IPS-20b (cell line): ENCODE results near the gene VKORC1L1.

Source experiments
- H3K27ac ChIP-seq: one replicate; pipeline ENCODE4 v1.5.1; 2013; ENCODE audit warnings: low read length
- H3K27me3 ChIP-seq: 2 replicates; pipeline ENCODE4 v1.6.1; 2013; ENCODE audit warnings: mild to moderate bottlenecking, low read length, inconsistent platforms; ENCODE audit not compliant: insufficient read depth
- H3K36me3 ChIP-seq: 2 replicates; pipeline ENCODE4 v1.6.1; 2013; ENCODE audit warnings: low read depth, mild to moderate bottlenecking, inconsistent platforms, low read length, moderate library complexity; ENCODE audit not compliant: insufficient read depth
- H3K4me1 ChIP-seq: 2 replicates; pipeline ENCODE4 v1.6.1; 2013; ENCODE audit warnings: mild to moderate bottlenecking, control low read depth, inconsistent platforms, low read length, moderate library complexity; ENCODE audit not compliant: insufficient read depth
- H3K4me3 ChIP-seq: 2 replicates; pipeline ENCODE4 v1.5.1; 2013; ENCODE audit warnings: mild to moderate bottlenecking, low read length, inconsistent platforms
- H3K9ac ChIP-seq: 2 replicates; pipeline ENCODE4 v1.6.1; 2013; ENCODE audit warnings: low read depth, mild to moderate bottlenecking, inconsistent platforms, low read length, moderate library complexity
- H3K9me3 ChIP-seq: 2 replicates; pipeline ENCODE4 v1.6.1; 2013; ENCODE audit warnings: mild to moderate bottlenecking, low read depth, low read length, inconsistent platforms; ENCODE audit not compliant: insufficient read depth

The VKORC1L1 gene

GRCh38 chr7:65974191-65974801 is 101.4 kb downstream of the VKORC1L1 start:
- no peaks in the 10 kb centered on the region for H3K9me3 ChIP-seq
- H3K36me3 ChIP-seq: peaks cover 88% of the 10 kb centered on the region
- H3K27me3 ChIP-seq: no peaks in the 10 kb centered on the region
- no peak overlapping the region for H3K9ac ChIP-seq
- H3K4me3 ChIP-seq: no peak overlapping the region
- H3K4me1 ChIP-seq: no peaks in the 10 kb centered on the region
- no peak overlapping the region for H3K27ac ChIP-seq

GRCh38 chr7:65974876-65975275 is 102.0 kb downstream of the VKORC1L1 start:
- Histone ChIP-seq H3K27ac (no peak overlapping the region), H3K4me1 (no peaks in the 10 kb centered on the region), H3K4me3 (no peak overlapping the region), H3K9ac (no peak overlapping the region), H3K36me3 (peaks cover 88% of the 10 kb centered on the region), H3K9me3 (no peaks in the 10 kb centered on the region), H3K27me3 (no peaks in the 10 kb centered on the region)

- peaks cover 81% of the 10 kb centered on the region for H3K36me3 ChIP-seq
- H3K9me3 ChIP-seq: no peaks in the 10 kb centered on the region
- no peak overlapping the region for H3K27ac ChIP-seq
- no peaks in the 10 kb centered on the region for H3K27me3 ChIP-seq
- H3K4me1 ChIP-seq: no peaks in the 10 kb centered on the region
- no peak overlapping the region for H3K4me3 ChIP-seq
- H3K9ac ChIP-seq: no peak overlapping the region
Measured at GRCh38 chr7:65975814-65976445, 103.1 kb downstream of the VKORC1L1 start.

GRCh38 chr7:65976659-65977196 is 103.9 kb downstream of the VKORC1L1 start:
- no peaks in the 10 kb centered on the region for H3K4me1 ChIP-seq
- H3K9ac ChIP-seq: no peak overlapping the region
- H3K27me3 ChIP-seq: no peaks in the 10 kb centered on the region
- peaks cover 75% of the 10 kb centered on the region for H3K36me3 ChIP-seq
- no peak overlapping the region for H3K4me3 ChIP-seq
- no peaks in the 10 kb centered on the region for H3K9me3 ChIP-seq
- no peak overlapping the region for H3K27ac ChIP-seq

- no peak overlapping the region for H3K9ac ChIP-seq
- H3K4me1 ChIP-seq: no peaks in the 10 kb centered on the region
- H3K9me3 ChIP-seq: no peaks in the 10 kb centered on the region
- peaks cover 52% of the 10 kb centered on the region for H3K36me3 ChIP-seq
- H3K27me3 ChIP-seq: no peaks in the 10 kb centered on the region
- H3K27ac ChIP-seq: no peak overlapping the region
- no peak overlapping the region for H3K4me3 ChIP-seq
Measured at GRCh38 chr7:65978891-65979582, 106.2 kb downstream of the VKORC1L1 start.

- H3K27ac ChIP-seq: no peak overlapping the region
Measured at GRCh38 chr7:65979583-65980477, 107.0 kb downstream of the VKORC1L1 start.

GRCh38 chr7:65980478-65981250 is 107.8 kb downstream of the VKORC1L1 start:
- Histone ChIP-seq H3K27me3 (no peaks in the 10 kb centered on the region), H3K4me1 (no peaks in the 10 kb centered on the region), H3K4me3 (peak overlapping the region; percentile 75), H3K9me3 (no peaks in the 10 kb centered on the region), H3K36me3 (peaks cover 36% of the 10 kb centered on the region), H3K9ac (no peak overlapping the region), H3K27ac (no peak overlapping the region)

More at GRCh38 chr7:65979583-65980477, 107.0 kb downstream of the VKORC1L1 start:
- Histone ChIP-seq H3K36me3 (peaks cover 44% of the 10 kb centered on the region), H3K27me3 (no peaks in the 10 kb centered on the region), H3K4me1 (no peaks in the 10 kb centered on the region), H3K9ac (no peak overlapping the region), H3K4me3 (no peak overlapping the region), H3K9me3 (no peaks in the 10 kb centered on the region)

- Histone ChIP-seq H3K4me1 (no peaks in the 10 kb centered on the region), H3K27me3 (no peaks in the 10 kb centered on the region), H3K4me3 (peak within 1 kb of the TSS; percentile 75), H3K27ac (peak within 1 kb of the TSS; percentile 40), H3K36me3 (peaks cover 23% of the 10 kb centered on the region), H3K9me3 (no peaks in the 10 kb centered on the region), H3K9ac (peak within 1 kb of the TSS; percentile 87)
Measured at GRCh38 chr7:65981965-65982792, 109.3 kb downstream of the VKORC1L1 start, which contains the start of gene GUSB. GUSB (minus strand) TSS chr7:65982213; CDS start chr7:65982183, 30 bp downstream.

- no peak overlapping the region for H3K4me3 ChIP-seq
- no peaks in the 10 kb centered on the region for H3K4me1 ChIP-seq
- no peaks in the 10 kb centered on the region for H3K9me3 ChIP-seq
- peaks cover 12% of the 10 kb centered on the region for H3K36me3 ChIP-seq
- no peak overlapping the region for H3K27ac ChIP-seq
- no peaks in the 10 kb centered on the region for H3K27me3 ChIP-seq
- no peak overlapping the region for H3K9ac ChIP-seq
Measured at GRCh38 chr7:65983965-65984658, 111.2 kb downstream of the VKORC1L1 start.

GRCh38 chr7:65988084-65988483 is 115.2 kb downstream of the VKORC1L1 start:
- Histone ChIP-seq H3K9ac (no peak overlapping the region), H3K4me3 (no peak overlapping the region), H3K4me1 (no peaks in the 10 kb centered on the region), H3K36me3 (no peaks in the 10 kb centered on the region), H3K27me3 (no peaks in the 10 kb centered on the region), H3K27ac (no peak overlapping the region), H3K9me3 (no peaks in the 10 kb centered on the region)
